Heart left ventricle (tissue), 16 donors: Measurements from ENCODE around the gene DDR1. TPM values are rescaled to one million over a fixed set of nuclear protein-coding genes. Genes with fewer than 3 reads are reported as not detected.

ENCODE experiments used
- ATAC-seq, 4 donors: fragments of 200-7000 bp; cut with Tn5 transposase; one replicate each; pipeline ENCODE4 v1.9.1; 2020 to 2022; ENCODE audit warnings: moderate library complexity in 4 of 4, mild to moderate bottlenecking in 3 of 4, moderate number of reproducible peaks in 1 of 4
- DNase-seq, 5 donors: peaks; one replicate each; pipeline ENCODE4 v3.0.0-alpha.2; 2020
- H3K27ac ChIP-seq, 12 donors: fragments of 200-600 bp; sonication (generic) in 4 of 12; one replicate each; pipeline versions ENCODE4 v1.5.0 to v1.8.0; 2016 to 2022; ENCODE audit warnings: mild to moderate bottlenecking in 2 of 12
- H3K27me3 ChIP-seq, 9 donors: fragments of 200-600 bp; sonication (generic) in 2 of 9; one replicate each; pipeline versions ENCODE4 v1.5.1 to v1.8.0; 2016 to 2022; ENCODE audit warnings: mild to moderate bottlenecking in 3 of 9
- H3K36me3 ChIP-seq, 9 donors: fragments of 200-600 bp; sonication (generic) in 2 of 9; one replicate each; pipeline versions ENCODE4 v1.5.0 to v1.8.0; 2018 to 2022; ENCODE audit warnings: mild to moderate bottlenecking in 2 of 9
- H3K4me1 ChIP-seq, 12 donors: fragments of 200-600 bp; sonication (generic) in 4 of 12; one replicate each; pipeline versions ENCODE4 v1.5.0 to v1.8.0; 2016 to 2022; ENCODE audit warnings: mild to moderate bottlenecking in 3 of 12
- H3K4me3 ChIP-seq, 12 donors: fragments of 200-600 bp; sonication (generic) in 4 of 12; one replicate each; pipeline versions ENCODE4 v1.5.0 to v1.8.0; 2017 to 2022; ENCODE audit warnings: mild to moderate bottlenecking in 9 of 12, moderate library complexity in 4 of 12
- H3K9me3 ChIP-seq, 12 donors: fragments of 200-600 bp; sonication (generic) in 4 of 12; one replicate each; pipeline versions ENCODE4 v1.5.0 to v1.8.0; 2016 to 2022; ENCODE audit warnings: mild to moderate bottlenecking in 1 of 12
- CTCF ChIP-seq, 12 donors: fragments of 200-600 bp; sonication (generic) in 4 of 12; IDR thresholded peaks; one replicate each; pipeline versions ENCODE4 v1.5.0 to v1.8.0; 2018 to 2022; ENCODE audit warnings: antibody characterized with exemption in 12 of 12, mild to moderate bottlenecking in 5 of 12
- POLR2A ChIP-seq, 2 donors: fragments of 450-650 bp; IDR thresholded peaks; one replicate each; pipeline ENCODE4 v1.6.1; 2017; ENCODE audit warnings: antibody characterized with exemption in 2 of 2, mild to moderate bottlenecking in 2 of 2, moderate library complexity in 2 of 2
- WGBS, 4 donors: extraction: QIAGEN DNeasy Blood & Tissue Kit in 2 of 4; methylation state at CpG; one replicate each; pipeline versions ENCODE4 v1.1.5 to v1.1.7; 2013 to 2018; 5-methylcytosine and 5-hydroxymethylcytosine counted together
- intact Hi-C, 10 donors: fragments of 100-400 bp; cut with DNase I; formaldehyde crosslinking; loops; one replicate each; pipeline versions ENCODE4 v1.11.1 to v1.14.2; 2022
- polyA plus RNA-seq, 2 donors: library from polyadenylated mRNA; stranded (reverse); fragments of 200-250 nt; gene quantifications; one replicate each; pipeline ENCODE4 v1.2.3, GENCODE V29; 2013
- total RNA-seq, 9 donors: library from RNA; depleted of rRNA in 2 of 9; stranded (reverse); fragments of >200 nt in 2 of 9; fragmentation: NEBNext Ultra II Directional in 3 of 9; extraction: Animal tissue kit (Norgen Biotek cat#: 25700) in 3 of 9; gene quantifications; one replicate each; pipeline versions ENCODE4 v1.1.0 to v1.2.4, GENCODE V29; 2016 to 2023
- donor health status: ischemic (EF 13 %, LVEDD 7.1; RV severe dilation, severe dysfunction).
- donor health status: healthy with polysubstance abuse.
- donor health status: DM: no; HTN: yes; CAD: no.
- donor health status: DM: no; HTN: no; CAD: no.
- donor health status: ischemic (EF 25% LVEDD 6.9; RV normal size, moderate dysfunction).
- donor health status: ischemic (EF 25% LVEDD 5.7; RV mildly dilated, moderate dysfunction).
- donor health status: healthy.
- donor health status: DM: yes; HTN: yes; CAD: no.
- donor health status: ischemic (EF 35%, LVEDD 5.7; RV mildly dilated, moderate dysfunction).
- donor health status: nonischemic (EF 11% LVEDD 7.7; RV severe dilation, severe dysfunction).
- donor health status: DM: yes; HTN: yes; CAD: no.
- donor health status: PGD.
- donor health status: ischemic (EF 29% LVEDD 5.4; RV normal size, mild dysfunction).
- donor health status: nonischemic (EF 23%, LVEDD 6.1; RV moderate dilation, normal function).

Gene DDR1
- total and polyA plus RNA-seq, 11 donors = 11.8 to 50.0 (median 32.0) TPM

GRCh38 chr6:30879684-30880427 lies 4.5 kb upstream of the DDR1 start:
- no peaks in the 10 kb centered on the region for H3K36me3 ChIP-seq
- intact Hi-C loops = loop anchor here in 9 of 10 donors (2.0 to 10.0 kb wide), 7 partner anchors 137 to 205 kb away; partner anchors contain the start of genes FLOT1 (in 8 of the 9), IER3 (in 7 of the 9), DHX16 (in 2 of the 9) and PPP1R18 (in 1 of the 9)
- H3K4me3 ChIP-seq = no peak overlapping the region
- no peaks in the 10 kb centered on the region for H3K9me3 ChIP-seq
- no peak overlapping the region for H3K27ac ChIP-seq
- no peak for TF ChIP-seq CTCF (IDR thresholded peaks at IDR 0.05)
- no peak for TF ChIP-seq POLR2A (IDR thresholded peaks at IDR 0.05)
- ATAC-seq = no peak
- 83 to 95% (median 86%) methylated on average over 8 of the region's 8 CpGs for WGBS, 4 donors
- peaks cover 3 to 47% (median 23%) of the 10 kb centered on the region in 12 donors for H3K4me1 ChIP-seq
- no peaks in the 10 kb centered on the region for H3K27me3 ChIP-seq
- no peak for DNase-seq

GRCh38 chr6:30880698-30881252 lies 3.5 kb upstream of the DDR1 start:
- Histone ChIP-seq H3K27me3 (peaks cover 0 to 3% (median 0%) of the 10 kb centered on the region in 9 donors), H3K36me3 (no peaks in the 10 kb centered on the region), H3K27ac (no peak overlapping the region), H3K4me1 (peaks cover 9 to 56% (median 32%) of the 10 kb centered on the region in 12 donors), H3K4me3 (no peak overlapping the region), H3K9me3 (no peaks in the 10 kb centered on the region)
- TF ChIP-seq POLR2A (IDR thresholded peaks at IDR 0.05) (no peak), CTCF (IDR thresholded peaks at IDR 0.05) (no peak)
- intact Hi-C loops = loop anchor here in 4 of 10 donors (5.0 to 10.0 kb wide), 4 partner anchors 146 to 203 kb away; partner anchors contain the start of gene PPP1R18 (in 1 of the 4)
- ATAC-seq = no peak
- 81 to 86% (median 83%) methylated on average over 16 of the region's 16 CpGs for WGBS, 4 donors
- no peak for DNase-seq

- Histone ChIP-seq H3K36me3 (no peaks in the 10 kb centered on the region), H3K4me3 (no peak overlapping the region), H3K4me1 (peaks cover 9 to 56% (median 39%) of the 10 kb centered on the region in 12 donors), H3K27me3 (peaks cover 0 to 3% (median 0%) of the 10 kb centered on the region in 9 donors), H3K9me3 (no peaks in the 10 kb centered on the region), H3K27ac (peak overlapping the region in 6 of 12 donors; percentile 43 to 88 (median 80))
- DNase-seq (peak in 1 of 5 donors; percentile 46), ATAC-seq (peak in 1 of 4 donors; percentile 16)
- intact Hi-C loops = loop anchor here in 4 of 10 donors (5.0 to 10.0 kb wide), 4 partner anchors 147 to 204 kb away; partner anchors contain the start of gene PPP1R18 (in 1 of the 4)
- 74 to 81% (median 76%) methylated on average over 14 of the region's 14 CpGs for WGBS, 4 donors
- TF ChIP-seq POLR2A (IDR thresholded peaks at IDR 0.05) (no peak), CTCF (IDR thresholded peaks at IDR 0.05) (no peak)
These were observed 2.7 kb upstream of the DDR1 start for GRCh38 chr6:30881392-30882203.
